Hair follicle dermal papilla cell (primary cell): ENCODE results near the gene GLYR1. TPM values are rescaled to one million over a fixed set of nuclear protein-coding genes. Genes with fewer than 3 reads are reported as not detected.

ENCODE experiments used
- small RNA-seq: library from RNA; depleted of rRNA; stranded (forward); fragments of <200 nt; gene quantifications from one replicate; pipeline ENCODE3, GENCODE V24; 2012
- total RNA-seq: library from RNA; depleted of rRNA; stranded (reverse); fragments of >200 nt; gene quantifications from 2 replicates; pipeline ENCODE4 v1.2.3, GENCODE V29; 2012

GLYR1 gene
- 43.4 and 55.3 TPM in 2 replicates for total RNA-seq

GRCh38 chr16:4846901-4847773 lies at the start of gene GLYR1, which contains the start of gene UBN1:
Gene GLYR1 (minus strand): TSS chr16:4847288. CDS start chr16:4847265, 23 bp downstream.
Gene UBN1 (plus strand): TSS chr16:4847481. CDS start chr16:4852918, 5,437 bp downstream.

GRCh38 chr16:4801962-4802658 lies 45.0 kb downstream of the GLYR1 start, which contains the start of gene ROGDI:
Gene ROGDI (minus strand): TSS chr16:4802633. CDS start chr16:4802571, 62 bp downstream.

GRCh38 chr16:4795181-4795827 lies 51.8 kb downstream of the GLYR1 start, which contains the start of gene SMIM22:
Gene SMIM22 (plus strand): TSS chr16:4795369. CDS start chr16:4795735, 366 bp downstream.

GRCh38 chr16:4787627-4788482 lies 59.2 kb downstream of the GLYR1 start, which contains the start of gene SEPTIN12:
Gene SEPTIN12 (minus strand): TSS chr16:4788345. CDS start chr16:4787645, 700 bp downstream.

GRCh38 chr16:4766875-4767628 lies 80.0 kb downstream of the GLYR1 start, which contains the start of gene ZNF500:
Gene ZNF500 (minus strand): TSS chr16:4767162. CDS start chr16:4765978, 1,184 bp downstream.

Small RNA genes lying within 50 kb of the gene (small RNA-seq; reads per million reads assigned to genes)
- not detected for gene RF00017

Other genes starting within 250 kb of the GLYR1 start
- gene UBALD1, start 232.4 kb downstream of the GLYR1 start, total RNA-seq, result 8.5 and 13.6 TPM in 2 replicates
- 47.6 and 50.8 TPM in 2 replicates for gene MGRN1, start 222.5 kb downstream of the GLYR1 start, total RNA-seq
- gene NUDT16L1, start 153.7 kb downstream of the GLYR1 start, total RNA-seq, result 13.8 and 15.6 TPM in 2 replicates
- 32.5 and 36.5 TPM in 2 replicates for gene ANKS3, start 113.0 kb downstream of the GLYR1 start, total RNA-seq
- 1.6 and 3.3 TPM in 2 replicates for gene DNAAF8, start 112.8 kb downstream of the GLYR1 start, total RNA-seq
- gene ZNF500, start 80.1 kb downstream of the GLYR1 start, total RNA-seq, result 16.4 and 16.8 TPM in 2 replicates
- not detected in 2 replicates for gene SEPTIN12, start 58.9 kb downstream of the GLYR1 start, total RNA-seq
- not detected in 2 replicates for gene SMIM22, start 51.9 kb downstream of the GLYR1 start, total RNA-seq
- 14.8 and 16.0 TPM in 2 replicates for gene ROGDI, start 44.7 kb downstream of the GLYR1 start, total RNA-seq
- 29.0 and 34.4 TPM in 2 replicates for gene UBN1, start 193 bp upstream of the GLYR1 start, total RNA-seq
- gene PPL, start 89.9 kb upstream of the GLYR1 start, total RNA-seq, result 40.3 and 41.9 TPM in 2 replicates
- 0.12 and 0.32 TPM in 2 replicates for gene SEC14L5, start 111.0 kb upstream of the GLYR1 start, total RNA-seq
- 20.4 and 25.6 TPM in 2 replicates for gene NAGPA, start 186.6 kb upstream of the GLYR1 start, total RNA-seq
- gene C16orf89, start 218.7 kb upstream of the GLYR1 start, total RNA-seq, result not detected in 2 replicates
- 30.8 and 32.1 TPM in 2 replicates for gene ALG1, start 224.6 kb upstream of the GLYR1 start, total RNA-seq